AG09319 (cell line): Measurements from ENCODE around the gene DCLK2.

Experiments used
- DNase-seq: peaks from one replicate; pipeline ENCODE4 v3.0.0-alpha.2; 2010; ENCODE audit warnings: low read depth; ENCODE audit errors: extremely low read depth
- TF ChIP-seq, protein P1 (sequence below): IDR thresholded peaks from 2 replicates; pipeline ENCODE4 v1.5.1; 2011; ENCODE audit warnings: low read depth, mild to moderate bottlenecking, inconsistent platforms, low read length, moderate library complexity

DCLK2 gene

DNA sequence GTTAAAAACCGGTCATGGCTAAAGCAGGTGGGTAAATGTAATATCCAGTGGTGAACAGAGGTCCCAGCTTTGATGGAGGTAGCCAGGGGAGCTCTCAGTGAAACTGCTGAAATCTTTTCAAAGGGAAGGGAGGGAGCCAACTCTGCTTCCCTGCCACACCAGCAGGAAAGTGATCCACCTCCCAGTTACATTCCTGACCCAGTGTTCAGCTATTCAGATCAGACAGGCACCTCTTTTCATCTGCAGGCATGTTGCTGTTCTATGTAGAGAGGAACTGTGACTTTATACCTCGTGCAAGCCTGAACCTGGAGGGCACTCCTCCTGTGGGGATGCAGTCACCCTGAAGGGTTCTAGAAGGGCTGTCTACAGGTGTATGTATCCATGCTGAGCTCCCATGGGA, 37.6 kb downstream of the DCLK2 start:
- DNase-seq = no peak
- TF ChIP-seq, protein P1, sequence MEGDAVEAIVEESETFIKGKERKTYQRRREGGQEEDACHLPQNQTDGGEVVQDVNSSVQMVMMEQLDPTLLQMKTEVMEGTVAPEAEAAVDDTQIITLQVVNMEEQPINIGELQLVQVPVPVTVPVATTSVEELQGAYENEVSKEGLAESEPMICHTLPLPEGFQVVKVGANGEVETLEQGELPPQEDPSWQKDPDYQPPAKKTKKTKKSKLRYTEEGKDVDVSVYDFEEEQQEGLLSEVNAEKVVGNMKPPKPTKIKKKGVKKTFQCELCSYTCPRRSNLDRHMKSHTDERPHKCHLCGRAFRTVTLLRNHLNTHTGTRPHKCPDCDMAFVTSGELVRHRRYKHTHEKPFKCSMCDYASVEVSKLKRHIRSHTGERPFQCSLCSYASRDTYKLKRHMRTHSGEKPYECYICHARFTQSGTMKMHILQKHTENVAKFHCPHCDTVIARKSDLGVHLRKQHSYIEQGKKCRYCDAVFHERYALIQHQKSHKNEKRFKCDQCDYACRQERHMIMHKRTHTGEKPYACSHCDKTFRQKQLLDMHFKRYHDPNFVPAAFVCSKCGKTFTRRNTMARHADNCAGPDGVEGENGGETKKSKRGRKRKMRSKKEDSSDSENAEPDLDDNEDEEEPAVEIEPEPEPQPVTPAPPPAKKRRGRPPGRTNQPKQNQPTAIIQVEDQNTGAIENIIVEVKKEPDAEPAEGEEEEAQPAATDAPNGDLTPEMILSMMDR = no peak

DNA sequence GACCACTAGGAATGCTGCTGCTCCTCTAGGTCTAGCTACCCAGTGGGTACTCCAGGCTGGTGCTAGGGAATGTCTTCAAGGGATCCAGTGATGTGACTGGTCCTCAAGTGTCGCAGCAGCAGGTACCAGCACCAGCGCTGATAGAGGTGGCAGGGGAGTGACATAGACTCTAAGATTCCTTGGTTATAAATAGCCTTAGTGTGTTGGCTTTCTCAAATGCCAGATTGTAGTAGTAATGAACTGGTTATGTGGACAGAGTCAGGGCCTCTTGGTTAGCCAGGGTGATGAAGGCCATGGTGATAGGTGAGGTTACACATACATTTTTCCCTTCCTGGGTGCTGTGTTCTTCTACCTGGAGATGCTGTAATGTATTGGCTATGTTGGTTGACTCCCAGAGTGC, 38.3 kb downstream of the DCLK2 start:
- DNase-seq = no peak
- TF ChIP-seq, protein P1 = no peak

DNA sequence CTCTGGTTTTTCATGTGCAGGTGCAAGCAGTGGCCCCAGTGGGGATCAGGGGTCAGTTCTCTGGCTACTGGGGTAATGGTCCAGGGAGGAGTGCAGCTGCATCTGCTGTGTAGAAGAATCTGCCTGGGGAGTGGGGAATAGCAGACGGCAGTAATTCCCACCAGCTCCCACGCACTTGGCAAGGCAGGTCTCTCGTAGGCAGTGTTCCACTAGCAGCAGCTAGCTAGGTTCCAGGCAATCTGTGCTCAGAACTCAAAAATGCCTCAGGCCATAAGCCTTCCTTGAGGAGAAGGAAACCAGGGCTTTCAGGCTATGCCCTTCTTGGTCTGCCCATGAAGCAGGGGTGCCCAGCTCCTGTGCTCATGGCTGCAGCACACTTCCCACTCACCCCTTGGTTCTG, 38.8 kb downstream of the DCLK2 start:
- TF ChIP-seq, protein P1 = no peak
- no peak for DNase-seq

DNA sequence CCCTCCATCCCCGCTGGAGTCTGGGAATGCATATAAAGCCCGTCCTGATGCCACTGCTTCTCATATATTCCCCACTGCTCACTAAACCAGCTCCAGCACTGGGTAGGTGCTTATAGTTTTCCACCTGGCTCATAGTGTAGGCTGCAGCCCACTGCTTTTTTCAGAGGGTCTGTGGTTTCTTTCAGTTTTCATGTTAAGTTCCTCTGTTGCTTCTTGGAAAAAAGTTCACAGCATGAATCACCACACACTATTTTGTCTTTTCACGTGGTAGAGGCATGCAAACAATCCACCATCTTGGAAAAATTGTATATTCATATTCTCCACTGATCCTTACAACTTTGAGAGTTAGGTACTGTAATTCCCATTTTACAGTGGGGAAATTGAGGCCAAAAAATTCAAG, 39.4 kb downstream of the DCLK2 start:
- no peak for DNase-seq
- TF ChIP-seq, protein P1 = no peak

DNA sequence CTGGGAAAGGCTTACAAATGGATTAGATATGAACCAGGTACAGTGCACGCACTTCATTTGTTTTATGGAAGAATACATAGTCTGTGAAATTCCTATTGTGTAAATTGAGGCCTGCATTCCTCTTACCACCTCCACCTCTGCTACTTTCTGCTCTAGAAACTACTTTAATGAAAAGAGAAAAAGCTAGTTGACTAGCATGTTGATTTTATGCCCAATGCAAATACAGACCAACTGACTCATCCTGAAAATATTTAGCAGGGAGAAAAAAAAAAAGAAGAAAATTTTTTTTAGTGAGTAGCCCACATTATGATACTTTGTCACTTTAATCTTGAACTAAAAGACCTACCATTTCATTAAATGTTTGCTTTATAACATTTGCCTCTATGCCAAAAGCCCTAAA, 41.2 kb downstream of the DCLK2 start:
- TF ChIP-seq, protein P1 = no peak
- no peak for DNase-seq

DNA sequence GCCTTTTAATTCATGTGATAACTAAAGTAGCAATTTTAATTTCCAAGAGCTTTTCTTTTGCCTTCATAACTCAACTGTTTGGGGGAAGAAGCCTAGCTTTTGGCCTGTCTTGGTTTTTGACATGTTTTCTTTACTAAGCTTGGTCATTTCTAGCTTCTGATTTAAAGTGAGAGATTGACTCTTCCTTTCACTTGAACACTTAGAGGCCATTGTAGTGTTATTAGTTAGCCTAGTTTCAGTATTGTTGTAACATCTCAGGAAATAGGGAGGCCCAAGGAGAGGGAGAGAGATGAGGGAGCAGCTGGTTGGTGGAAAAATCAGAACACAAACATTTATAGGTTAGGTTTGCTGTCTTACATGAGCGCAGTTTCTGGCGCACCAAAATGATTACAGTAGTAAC, 44.8 kb downstream of the DCLK2 start:
- TF ChIP-seq, protein P1 = no peak
- DNase-seq = no peak

DNA sequence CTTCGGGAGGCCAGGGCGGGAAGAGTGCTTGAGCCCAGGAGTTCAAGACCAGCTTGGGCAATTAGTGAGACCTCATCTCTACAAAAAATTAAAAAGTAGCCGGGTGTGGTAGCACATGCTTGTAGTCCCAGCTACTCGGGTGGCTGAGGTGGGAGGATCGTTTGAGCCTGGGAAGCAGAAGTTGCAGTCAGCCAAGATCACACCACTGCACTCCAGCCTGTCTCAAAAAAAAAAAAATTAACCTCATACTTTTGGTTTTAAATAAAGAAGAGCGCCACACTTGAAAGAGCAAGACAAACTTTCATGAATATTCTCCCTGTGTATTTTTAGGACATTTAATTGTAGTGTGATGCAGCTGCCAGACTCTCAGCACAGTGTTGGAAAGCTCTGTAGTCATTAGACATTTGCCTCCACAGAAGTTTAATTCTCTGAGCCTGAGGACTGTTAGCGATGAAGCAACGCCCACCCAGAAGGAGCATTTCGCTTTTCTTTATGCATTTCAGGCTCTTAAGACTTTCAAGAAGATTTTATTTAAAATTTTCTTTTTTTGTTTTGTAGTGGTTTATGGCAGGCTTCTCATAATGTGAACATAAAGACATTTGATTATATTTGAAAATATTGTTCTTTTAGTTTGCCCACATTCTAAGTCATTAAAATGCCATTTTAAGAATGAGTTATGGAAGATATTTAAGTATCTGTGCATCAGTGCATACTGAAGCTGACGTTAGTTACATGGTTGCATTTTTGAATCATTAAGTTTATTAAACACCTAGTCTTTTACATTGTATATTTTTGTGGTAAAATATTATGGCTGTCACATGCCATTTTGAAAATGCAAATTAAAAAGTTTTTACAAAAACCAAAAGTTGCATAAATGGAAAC, 45.8 kb downstream of the DCLK2 start:
- no peak for DNase-seq

More for the DNA sequence above, 45.8 kb downstream of the DCLK2 start:
- TF ChIP-seq, protein P1 = no peak
